ENCODE results near the gene L3HYPDH.

- TF ChIP-seq ZBTB7A (IDR thresholded peaks at IDR 0.05; ENCODE audit: low read depth) (no peak), EGR1 (IDR thresholded peaks at IDR 0.05) (no peak), REST (IDR thresholded peaks at IDR 0.05; ENCODE audit: low read depth) (no peak), YY1 (IDR thresholded peaks at IDR 0.05; ENCODE audit: low read depth) (no peak), TAF1 (IDR thresholded peaks at IDR 0.05; ENCODE audit: low read depth) (no peak), FOXM1 (IDR thresholded peaks at IDR 0.05; ENCODE audit: borderline replicate concordance, low read depth) (no peak), EP300 (IDR thresholded peaks at IDR 0.05; ENCODE audit: borderline replicate concordance) (no peak), TCF12 (IDR thresholded peaks at IDR 0.05; ENCODE audit: low read depth) (no peak), CREB1 (IDR thresholded peaks at IDR 0.05; ENCODE audit: low read depth) (no peak), RAD21 (IDR thresholded peaks at IDR 0.05; ENCODE audit: low read depth) (no peak), CEBPB (IDR thresholded peaks at IDR 0.05) (no peak), MAX (IDR thresholded peaks at IDR 0.05) (no peak), USF1 (IDR thresholded peaks at IDR 0.05) (no peak)
These were observed 1.5 kb downstream of the L3HYPDH start for GRCh38 chr14:59482541-59483331.
